ENCODE data around the gene MDK.
A peak's percentile ranks its signal among the peaks of the same experiment; 100 is the strongest.

Gene MDK

DNA sequence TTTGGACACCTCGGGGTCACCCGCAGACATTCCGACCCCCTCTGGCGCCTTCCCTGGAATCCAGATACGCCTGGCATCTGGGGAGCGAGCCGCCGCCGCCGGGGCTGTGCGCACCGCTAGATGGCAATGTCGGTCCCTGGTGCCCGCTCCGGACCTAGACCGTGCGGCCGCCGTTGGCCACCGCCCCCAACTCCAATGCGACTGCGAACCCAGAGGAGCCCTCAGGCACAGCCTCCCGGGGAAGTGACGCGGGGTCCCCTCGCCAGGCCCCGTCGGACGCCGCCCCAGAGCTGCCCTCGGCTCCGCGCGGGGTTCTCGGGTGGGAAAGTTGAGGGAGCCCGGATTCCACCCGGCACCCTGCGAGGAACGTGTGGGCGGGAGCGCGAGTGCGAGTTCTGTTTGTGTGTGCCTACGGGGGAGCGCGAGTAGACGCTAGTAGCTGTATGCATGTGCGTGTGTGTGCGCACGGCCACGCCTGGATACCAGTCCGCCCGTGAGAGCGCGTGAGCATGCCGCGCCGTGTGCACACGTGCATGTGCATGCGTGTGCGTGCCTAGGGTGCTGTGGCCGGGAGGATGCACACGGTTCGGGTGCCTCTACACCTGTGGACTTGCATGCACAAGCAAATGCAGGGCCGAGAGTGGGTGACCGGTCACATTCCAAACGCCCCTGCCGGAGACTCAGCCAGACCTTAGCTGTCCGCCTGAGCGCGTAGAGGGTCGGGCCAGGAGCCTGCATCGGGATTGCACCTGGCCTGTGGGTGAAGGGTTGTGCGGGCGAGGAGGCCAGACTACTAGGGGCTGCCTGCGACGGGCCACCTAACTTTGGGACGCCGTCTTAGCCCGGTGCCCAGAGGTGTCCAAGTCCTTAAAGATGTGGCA, 8.2 kb downstream of the MDK start:
- Histone ChIP-seq H3K36me3 (replicated peaks) (no peaks in the 10 kb centered on the region), H3K27ac (no peak overlapping the region), H3K27me3 (replicated peaks) (peaks cover 16% of the 10 kb centered on the region), H3K4me3 (ENCODE audit: low read depth, low read length) (peak overlapping the region; percentile 53)
- TF ChIP-seq, protein P1, sequence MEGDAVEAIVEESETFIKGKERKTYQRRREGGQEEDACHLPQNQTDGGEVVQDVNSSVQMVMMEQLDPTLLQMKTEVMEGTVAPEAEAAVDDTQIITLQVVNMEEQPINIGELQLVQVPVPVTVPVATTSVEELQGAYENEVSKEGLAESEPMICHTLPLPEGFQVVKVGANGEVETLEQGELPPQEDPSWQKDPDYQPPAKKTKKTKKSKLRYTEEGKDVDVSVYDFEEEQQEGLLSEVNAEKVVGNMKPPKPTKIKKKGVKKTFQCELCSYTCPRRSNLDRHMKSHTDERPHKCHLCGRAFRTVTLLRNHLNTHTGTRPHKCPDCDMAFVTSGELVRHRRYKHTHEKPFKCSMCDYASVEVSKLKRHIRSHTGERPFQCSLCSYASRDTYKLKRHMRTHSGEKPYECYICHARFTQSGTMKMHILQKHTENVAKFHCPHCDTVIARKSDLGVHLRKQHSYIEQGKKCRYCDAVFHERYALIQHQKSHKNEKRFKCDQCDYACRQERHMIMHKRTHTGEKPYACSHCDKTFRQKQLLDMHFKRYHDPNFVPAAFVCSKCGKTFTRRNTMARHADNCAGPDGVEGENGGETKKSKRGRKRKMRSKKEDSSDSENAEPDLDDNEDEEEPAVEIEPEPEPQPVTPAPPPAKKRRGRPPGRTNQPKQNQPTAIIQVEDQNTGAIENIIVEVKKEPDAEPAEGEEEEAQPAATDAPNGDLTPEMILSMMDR (IDR thresholded peaks at IDR 0.05; ENCODE audit: low read depth, low read length, missing control alignments), result peak; percentile 86
- peak; percentile 46 for DNase-seq
- in situ Hi-C loops (cut with HindIII; ENCODE audit: low pct_ligation_motif_present, low sequenced_read_pairs), result no loop called here

- TF ChIP-seq, protein P1 (IDR thresholded peaks at IDR 0.05; ENCODE audit: low read depth, low read length, missing control alignments), result no peak
- Histone ChIP-seq H3K27ac (no peak overlapping the region), H3K27me3 (replicated peaks) (peaks cover 16% of the 10 kb centered on the region), H3K4me3 (ENCODE audit: low read depth, low read length) (no peak overlapping the region), H3K36me3 (replicated peaks) (no peaks in the 10 kb centered on the region)
- in situ Hi-C loops (cut with HindIII; ENCODE audit: low pct_ligation_motif_present, low sequenced_read_pairs), result no loop called here
- no peak for DNase-seq
Observed at GRCh38 chr11:46390331-46391171, 9.1 kb downstream of the MDK start.

DNA sequence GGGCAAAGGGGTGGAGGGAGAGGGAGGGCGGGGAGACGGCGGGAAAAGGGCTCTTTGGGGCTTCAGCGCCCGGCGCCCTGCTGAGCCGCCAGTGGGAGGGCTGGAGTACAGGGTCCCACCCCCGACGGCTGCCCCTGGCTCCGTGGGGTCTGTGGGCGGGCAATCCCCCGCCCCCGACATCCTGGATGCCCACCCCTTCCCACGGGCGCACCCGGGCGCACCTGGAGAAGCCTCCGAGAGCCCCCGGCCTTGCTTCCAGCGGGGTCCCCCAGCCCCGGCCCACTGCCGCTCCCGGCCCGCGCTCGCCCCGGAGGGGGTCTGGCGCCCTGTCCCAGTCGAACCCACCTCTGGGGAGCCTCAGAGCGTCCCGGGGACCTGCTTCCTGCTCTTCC, 9.7 kb downstream of the MDK start:
- in situ Hi-C loops (cut with HindIII; ENCODE audit: low pct_ligation_motif_present, low sequenced_read_pairs), result no loop called here
- no peak overlapping the region for H3K27ac ChIP-seq
- peaks cover 16% of the 10 kb centered on the region for H3K27me3 ChIP-seq (replicated peaks)
- TF ChIP-seq, protein P1 (IDR thresholded peaks at IDR 0.05; ENCODE audit: low read depth, low read length, missing control alignments), result no peak
- no peaks in the 10 kb centered on the region for H3K36me3 ChIP-seq (replicated peaks)
- H3K4me3 ChIP-seq (ENCODE audit: low read depth, low read length), result peak overlapping the region; percentile 30
- no peak for DNase-seq

GRCh38 chr11:46391578-46392420, 10.3 kb downstream of the MDK start, which contains the start of gene CHRM4:
CHRM4 (minus strand) TSS chr11:46391776; CDS start chr11:46386557, 5,219 bp downstream.
- Histone ChIP-seq H3K27me3 (replicated peaks) (peaks cover 16% of the 10 kb centered on the region), H3K27ac (no peak within 1 kb of the TSS), H3K36me3 (replicated peaks) (peaks cover 4% of the 10 kb centered on the region), H3K4me3 (ENCODE audit: low read depth, low read length) (peak within 1 kb of the TSS; percentile 37)
- DNase-seq, result no peak
- TF ChIP-seq, protein P1 (IDR thresholded peaks at IDR 0.05; ENCODE audit: low read depth, low read length, missing control alignments), result peak; percentile 49
- in situ Hi-C loops (cut with HindIII; ENCODE audit: low pct_ligation_motif_present, low sequenced_read_pairs), result no loop called here

GRCh38 chr11:46392421-46393230, 11.2 kb downstream of the MDK start:
- H3K27ac ChIP-seq, result no peak overlapping the region
- peak overlapping the region; percentile 37 for H3K4me3 ChIP-seq (ENCODE audit: low read depth, low read length)
- TF ChIP-seq, protein P1 (IDR thresholded peaks at IDR 0.05; ENCODE audit: low read depth, low read length, missing control alignments), result no peak
- in situ Hi-C loops (cut with HindIII; ENCODE audit: low pct_ligation_motif_present, low sequenced_read_pairs), result no loop called here
- H3K36me3 ChIP-seq (replicated peaks), result peaks cover 12% of the 10 kb centered on the region
- peak; percentile 61 for DNase-seq
- peaks cover 16% of the 10 kb centered on the region for H3K27me3 ChIP-seq (replicated peaks)
